Thymus (tissue), 11 donors: Measurements from ENCODE around the gene BOC. TPM values are rescaled to one million over a fixed set of nuclear protein-coding genes. Genes with fewer than 3 reads are reported as not detected.

Experiments used
- DNase-seq, 9 donors: peaks; one replicate each; pipeline ENCODE4 v3.0.0-alpha.2; 2013; ENCODE audit warnings: low spot score in 9 of 9, low read depth in 6 of 9, missing footprints in 1 of 9
- H3K27ac ChIP-seq, 2 donors: one replicate each; pipeline ENCODE4 v1.5.1; 2013; ENCODE audit warnings: control low read depth in 1 of 2, low read depth in 1 of 2, low read length in 1 of 2, mild to moderate bottlenecking in 1 of 2, moderate library complexity in 1 of 2
- H3K27me3 ChIP-seq, 2 donors: one replicate each; pipeline ENCODE4 v1.5.1; 2013; ENCODE audit warnings: low read length in 1 of 2; ENCODE audit not compliant: control insufficient read depth in 2 of 2, insufficient read depth in 1 of 2
- H3K36me3 ChIP-seq, 2 donors: one replicate each; pipeline ENCODE4 v1.5.1; 2013; ENCODE audit warnings: low read length in 1 of 2, mild to moderate bottlenecking in 1 of 2, moderate library complexity in 1 of 2; ENCODE audit not compliant: control insufficient read depth in 2 of 2, insufficient read depth in 2 of 2
- H3K4me1 ChIP-seq, 2 donors: one replicate each; pipeline ENCODE4 v1.5.1; 2013; ENCODE audit warnings: low read length in 2 of 2; ENCODE audit not compliant: control insufficient read depth in 2 of 2, insufficient read depth in 2 of 2
- H3K4me3 ChIP-seq, 2 donors: one replicate each; pipeline ENCODE4 v1.5.1; 2013; ENCODE audit warnings: low read length in 2 of 2, control low read depth in 1 of 2, mild to moderate bottlenecking in 1 of 2
- H3K9me3 ChIP-seq, 2 donors: one replicate each; pipeline ENCODE4 v1.5.1; 2013; ENCODE audit warnings: low read length in 1 of 2, mild to moderate bottlenecking in 1 of 2; ENCODE audit not compliant: control insufficient read depth in 2 of 2, insufficient read depth in 1 of 2
- WGBS: extraction: QIAGEN DNeasy Blood & Tissue Kit; methylation state at CpG from one replicate; pipeline ENCODE4 v1.1.7; 2013; 5-methylcytosine and 5-hydroxymethylcytosine counted together
- polyA plus RNA-seq: library from polyadenylated mRNA; stranded (reverse); fragments of 200-250 nt; gene quantifications from one replicate; pipeline ENCODE4 v1.2.3, GENCODE V29; 2013
- total RNA-seq: library from RNA; stranded (reverse); fragments of 120-200 nt; gene quantifications from one replicate; pipeline ENCODE4 v1.2.4, GENCODE V29; 2013
- donor health status: healthy.

The BOC gene
- total and polyA plus RNA-seq, 2 donors, result 5.5 to 5.7 TPM

- H3K27me3 ChIP-seq, result no peaks in the 10 kb centered on the region
- DNase-seq, result no peak
- H3K9me3 ChIP-seq, result no peaks in the 10 kb centered on the region
- H3K4me3 ChIP-seq, result no peak overlapping the region
- WGBS, result 98% methylated on average over 8 of the region's 8 CpGs
- H3K4me1 ChIP-seq, result peaks cover 0 to 8% of the 10 kb centered on the region in 2 donors
- no peak overlapping the region for H3K27ac ChIP-seq
- no peaks in the 10 kb centered on the region for H3K36me3 ChIP-seq
Observed at GRCh38 chr3:113249601-113250000, 38.2 kb downstream of the BOC start.

GRCh38 chr3:113250566-113250965 is 39.2 kb downstream of the BOC start:
- WGBS, result 97% methylated on average over 14 of the region's 14 CpGs
- DNase-seq, result no peak
- H3K27me3 ChIP-seq, result no peaks in the 10 kb centered on the region
- H3K27ac ChIP-seq, result no peak overlapping the region
- H3K36me3 ChIP-seq, result no peaks in the 10 kb centered on the region
- H3K4me1 ChIP-seq, result peaks cover 0 to 12% of the 10 kb centered on the region in 2 donors
- no peaks in the 10 kb centered on the region for H3K9me3 ChIP-seq
- H3K4me3 ChIP-seq, result no peak overlapping the region

- Histone ChIP-seq H3K27ac (no peak overlapping the region), H3K27me3 (no peaks in the 10 kb centered on the region), H3K36me3 (no peaks in the 10 kb centered on the region), H3K4me3 (no peak overlapping the region), H3K4me1 (peaks cover 0 to 12% of the 10 kb centered on the region in 2 donors), H3K9me3 (no peaks in the 10 kb centered on the region)
- DNase-seq, result no peak
- 97% methylated on average over 4 of the region's 4 CpGs for WGBS
Observed at GRCh38 chr3:113251817-113252216, 40.5 kb downstream of the BOC start.

- DNase-seq, result no peak
- no peaks in the 10 kb centered on the region for H3K27me3 ChIP-seq
- H3K36me3 ChIP-seq, result no peaks in the 10 kb centered on the region
- H3K9me3 ChIP-seq, result no peaks in the 10 kb centered on the region
- no peak overlapping the region for H3K4me3 ChIP-seq
- H3K27ac ChIP-seq, result no peak overlapping the region
- 94% methylated on average over 4 of the region's 4 CpGs for WGBS
- peaks cover 0 to 12% of the 10 kb centered on the region in 2 donors for H3K4me1 ChIP-seq
Observed at GRCh38 chr3:113252553-113252952, 41.2 kb downstream of the BOC start.

GRCh38 chr3:113253702-113254101 is 42.3 kb downstream of the BOC start:
- H3K36me3 ChIP-seq, result no peaks in the 10 kb centered on the region
- peaks cover 0 to 8% of the 10 kb centered on the region in 2 donors for H3K4me1 ChIP-seq
- DNase-seq, result no peak
- no peak overlapping the region for H3K4me3 ChIP-seq
- H3K27me3 ChIP-seq, result no peaks in the 10 kb centered on the region
- WGBS, result 97% methylated on average over 3 of the region's 3 CpGs
- no peak overlapping the region for H3K27ac ChIP-seq
- no peaks in the 10 kb centered on the region for H3K9me3 ChIP-seq

- Histone ChIP-seq H3K36me3 (no peaks in the 10 kb centered on the region), H3K9me3 (no peaks in the 10 kb centered on the region), H3K27ac (peak overlapping the region in 1 of 2 donors; percentile 65), H3K4me1 (peaks cover 0 to 8% of the 10 kb centered on the region in 2 donors), H3K4me3 (no peak overlapping the region), H3K27me3 (no peaks in the 10 kb centered on the region)
- DNase-seq, result no peak
- 94% methylated on average over 14 of the region's 14 CpGs for WGBS
Observed at GRCh38 chr3:113254171-113254947, 43.0 kb downstream of the BOC start.

- no peaks in the 10 kb centered on the region for H3K36me3 ChIP-seq
- 94% methylated on average over 7 of the region's 7 CpGs for WGBS
- H3K4me3 ChIP-seq, result no peak overlapping the region
- DNase-seq, result no peak
- H3K27me3 ChIP-seq, result no peaks in the 10 kb centered on the region
- H3K27ac ChIP-seq, result peak overlapping the region in 1 of 2 donors; percentile 48
- no peaks in the 10 kb centered on the region for H3K9me3 ChIP-seq
- H3K4me1 ChIP-seq, result peaks cover 0 to 8% of the 10 kb centered on the region in 2 donors
Observed at GRCh38 chr3:113255100-113255853, 43.9 kb downstream of the BOC start.

- H3K4me3 ChIP-seq, result no peak overlapping the region
- no peak for DNase-seq
- H3K27me3 ChIP-seq, result no peaks in the 10 kb centered on the region
- H3K36me3 ChIP-seq, result no peaks in the 10 kb centered on the region
- peaks cover 0 to 8% of the 10 kb centered on the region in 2 donors for H3K4me1 ChIP-seq
- no peak overlapping the region for H3K27ac ChIP-seq
- 96% methylated on average over 7 of the region's 7 CpGs for WGBS
- H3K9me3 ChIP-seq, result no peaks in the 10 kb centered on the region
Observed at GRCh38 chr3:113255854-113256615, 44.7 kb downstream of the BOC start.

- Histone ChIP-seq H3K4me1 (peaks cover 0 to 8% of the 10 kb centered on the region in 2 donors), H3K4me3 (no peak overlapping the region), H3K9me3 (no peaks in the 10 kb centered on the region), H3K36me3 (no peaks in the 10 kb centered on the region), H3K27me3 (no peaks in the 10 kb centered on the region), H3K27ac (no peak overlapping the region)
- no peak for DNase-seq
- WGBS, result 97% methylated on average over 4 of the region's 4 CpGs
Observed at GRCh38 chr3:113258361-113258760, 47.0 kb downstream of the BOC start.
